ENCODE measurements around the gene LNX2.

The LNX2 gene

DNA sequence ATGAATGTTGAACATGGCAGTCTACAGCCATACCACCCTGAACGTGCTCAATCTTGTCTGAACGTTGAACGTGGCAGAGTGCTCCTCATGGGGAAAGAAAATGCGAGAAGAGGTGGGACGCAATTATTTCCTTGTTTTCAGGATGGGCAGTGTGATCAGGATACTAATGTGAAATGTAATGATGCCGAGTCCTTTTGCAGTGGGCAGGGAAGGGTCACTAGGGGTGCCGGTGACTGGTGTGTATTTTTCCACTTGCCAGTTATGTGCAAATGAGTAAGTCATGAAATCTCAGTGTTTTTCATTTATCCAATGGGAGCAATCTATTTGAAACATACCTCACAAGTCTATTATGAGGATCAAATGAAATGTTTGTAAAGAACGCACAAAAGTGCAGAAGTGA, 84.8 kb downstream of the LNX2 start:
- Mint-ChIP-seq H3K27me3 (ENCODE audit: low read depth, poor library complexity) (peaks cover 6% of the 10 kb centered on the region), H3K4me1 (peaks cover 22% of the 10 kb centered on the region), H3K36me3 (ENCODE audit: low read depth) (no peaks in the 10 kb centered on the region), H3K27ac (no peak overlapping the region), H3K9me3 (no peaks in the 10 kb centered on the region), H3K4me3 (no peak overlapping the region)
- TF ChIP-seq, protein P1, sequence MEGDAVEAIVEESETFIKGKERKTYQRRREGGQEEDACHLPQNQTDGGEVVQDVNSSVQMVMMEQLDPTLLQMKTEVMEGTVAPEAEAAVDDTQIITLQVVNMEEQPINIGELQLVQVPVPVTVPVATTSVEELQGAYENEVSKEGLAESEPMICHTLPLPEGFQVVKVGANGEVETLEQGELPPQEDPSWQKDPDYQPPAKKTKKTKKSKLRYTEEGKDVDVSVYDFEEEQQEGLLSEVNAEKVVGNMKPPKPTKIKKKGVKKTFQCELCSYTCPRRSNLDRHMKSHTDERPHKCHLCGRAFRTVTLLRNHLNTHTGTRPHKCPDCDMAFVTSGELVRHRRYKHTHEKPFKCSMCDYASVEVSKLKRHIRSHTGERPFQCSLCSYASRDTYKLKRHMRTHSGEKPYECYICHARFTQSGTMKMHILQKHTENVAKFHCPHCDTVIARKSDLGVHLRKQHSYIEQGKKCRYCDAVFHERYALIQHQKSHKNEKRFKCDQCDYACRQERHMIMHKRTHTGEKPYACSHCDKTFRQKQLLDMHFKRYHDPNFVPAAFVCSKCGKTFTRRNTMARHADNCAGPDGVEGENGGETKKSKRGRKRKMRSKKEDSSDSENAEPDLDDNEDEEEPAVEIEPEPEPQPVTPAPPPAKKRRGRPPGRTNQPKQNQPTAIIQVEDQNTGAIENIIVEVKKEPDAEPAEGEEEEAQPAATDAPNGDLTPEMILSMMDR (IDR thresholded peaks at IDR 0.05): no peak
- DNase-seq: no peak

DNA sequence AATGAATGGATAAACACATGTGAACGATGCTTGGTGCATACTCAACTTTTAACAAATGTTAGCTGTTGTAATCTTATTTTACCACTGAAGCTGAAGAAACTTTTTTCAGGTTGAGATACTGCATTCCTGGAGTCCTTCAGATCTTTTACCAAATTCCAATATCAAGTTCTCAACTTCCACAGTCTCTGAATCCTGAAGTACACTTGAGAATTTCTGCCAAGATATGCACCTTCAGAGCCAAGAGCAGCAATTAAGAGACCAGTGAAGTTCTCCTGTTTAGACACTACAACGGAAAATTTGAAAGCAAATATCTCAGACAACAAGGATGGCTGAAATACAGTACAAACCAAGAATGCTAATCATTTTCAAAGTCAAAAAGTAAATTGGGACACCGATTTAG, 85.3 kb downstream of the LNX2 start:
- no peak for DNase-seq
- H3K4me3 Mint-ChIP-seq: no peak overlapping the region
- TF ChIP-seq, protein P1 (IDR thresholded peaks at IDR 0.05): no peak
- no peaks in the 10 kb centered on the region for H3K9me3 Mint-ChIP-seq
- no peaks in the 10 kb centered on the region for H3K36me3 Mint-ChIP-seq (ENCODE audit: low read depth)
- no peak overlapping the region for H3K27ac Mint-ChIP-seq
- H3K27me3 Mint-ChIP-seq (ENCODE audit: low read depth, poor library complexity): peaks cover 9% of the 10 kb centered on the region
- peaks cover 19% of the 10 kb centered on the region for H3K4me1 Mint-ChIP-seq

DNA sequence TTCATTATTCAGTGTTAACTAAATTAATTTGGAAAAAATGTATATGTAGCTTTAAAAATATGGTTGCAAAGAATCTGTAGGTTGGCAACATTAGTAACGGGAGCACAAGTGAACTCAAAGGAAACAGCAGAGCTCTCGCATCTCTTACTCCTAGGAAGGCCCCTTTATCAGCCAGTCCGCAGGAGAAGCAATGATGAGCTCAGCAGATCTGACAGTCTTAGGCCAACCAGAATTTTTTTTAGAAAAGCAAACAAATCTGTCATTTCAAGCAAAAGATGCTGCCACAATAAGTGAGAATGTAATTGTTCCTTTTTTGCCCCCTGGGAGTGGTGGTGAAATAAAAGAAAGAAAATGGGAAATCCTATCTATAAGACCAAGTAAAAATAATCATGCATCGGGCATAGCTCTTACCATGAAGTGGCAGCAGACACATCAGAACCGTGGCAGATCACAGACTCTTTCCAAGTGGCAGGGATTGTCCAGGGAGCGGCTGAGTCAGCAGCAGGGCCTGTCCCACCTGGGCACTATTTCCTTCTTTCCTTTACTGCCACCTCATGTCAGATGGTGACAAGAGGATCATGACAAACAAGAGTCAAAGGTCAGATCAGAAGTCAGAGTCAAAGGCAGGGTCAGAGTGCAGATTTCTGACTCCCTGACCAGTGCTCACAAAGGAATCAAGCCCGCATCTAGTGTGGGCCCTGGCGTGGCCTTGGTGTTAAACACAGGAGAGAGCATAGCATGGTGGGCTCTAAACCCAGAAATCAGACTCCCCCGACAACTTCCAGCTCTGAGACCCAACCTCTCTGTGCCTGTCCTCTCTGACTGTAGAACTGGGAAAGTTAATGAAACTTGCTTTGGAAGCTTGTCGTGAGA, 86.0 kb downstream of the LNX2 start:
- no peak for DNase-seq
- Mint-ChIP-seq H3K27ac (no peak overlapping the region), H3K4me3 (no peak overlapping the region), H3K27me3 (ENCODE audit: low read depth, poor library complexity) (peaks cover 11% of the 10 kb centered on the region), H3K9me3 (no peaks in the 10 kb centered on the region), H3K36me3 (ENCODE audit: low read depth) (peaks cover 2% of the 10 kb centered on the region), H3K4me1 (peaks cover 19% of the 10 kb centered on the region)
- TF ChIP-seq, protein P1 (IDR thresholded peaks at IDR 0.05): no peak

DNA sequence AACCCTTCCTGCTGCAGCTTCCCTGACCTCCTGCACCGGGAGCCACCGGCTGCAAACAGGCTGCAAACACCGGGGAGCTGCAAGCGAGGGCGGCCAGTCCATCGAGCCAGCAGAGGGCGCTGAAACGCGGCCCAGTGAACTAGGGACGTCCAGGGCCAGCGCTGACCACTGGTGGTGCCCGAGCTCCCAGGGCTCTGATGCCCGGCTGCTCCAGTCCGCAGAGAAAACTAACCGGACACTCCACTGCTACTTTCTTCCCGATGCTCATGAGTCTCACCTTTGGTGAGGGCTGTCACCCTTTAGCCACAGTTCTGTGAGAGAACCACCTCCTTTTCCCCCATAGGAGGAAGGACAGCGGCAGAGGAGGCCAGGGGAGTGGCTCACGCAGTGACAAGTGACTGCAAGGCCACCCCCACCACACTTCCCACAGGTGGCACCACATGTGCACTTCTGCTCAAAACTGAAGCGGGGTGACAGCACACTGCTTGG, 87.1 kb downstream of the LNX2 start:
- Mint-ChIP-seq H3K4me3 (peak overlapping the region; percentile 64), H3K27me3 (ENCODE audit: low read depth, poor library complexity) (peaks cover 14% of the 10 kb centered on the region), H3K4me1 (peaks cover 19% of the 10 kb centered on the region), H3K27ac (no peak overlapping the region), H3K9me3 (peaks cover 11% of the 10 kb centered on the region), H3K36me3 (ENCODE audit: low read depth) (peaks cover 10% of the 10 kb centered on the region)
- DNase-seq: peak; percentile 96
- TF ChIP-seq, protein P1 (IDR thresholded peaks at IDR 0.05): peak; percentile 97

DNA sequence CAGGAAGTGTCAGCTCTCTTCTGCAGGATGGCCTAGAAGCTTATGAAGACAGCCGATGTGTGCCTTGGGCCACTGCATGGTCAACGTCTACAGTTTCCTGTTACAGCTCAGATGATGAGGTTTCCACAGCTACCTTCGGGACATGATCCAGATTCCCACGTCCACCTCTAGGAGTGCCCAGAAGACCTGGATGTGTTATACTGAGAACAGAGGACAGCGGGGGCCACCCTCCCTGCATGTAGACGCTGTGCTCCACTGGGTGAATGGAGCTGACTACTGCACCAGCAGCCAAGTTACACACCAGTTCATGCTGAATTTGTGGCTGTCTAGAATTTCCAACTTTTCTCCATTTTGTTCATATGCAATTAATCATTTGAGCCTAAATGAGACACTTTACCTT, 91.4 kb downstream of the LNX2 start:
- Mint-ChIP-seq H3K4me3 (no peak overlapping the region), H3K36me3 (ENCODE audit: low read depth) (peaks cover 10% of the 10 kb centered on the region), H3K9me3 (peaks cover 19% of the 10 kb centered on the region), H3K27me3 (ENCODE audit: low read depth, poor library complexity) (peaks cover 11% of the 10 kb centered on the region), H3K4me1 (peaks cover 42% of the 10 kb centered on the region), H3K27ac (no peak overlapping the region)
- no peak for DNase-seq
- TF ChIP-seq, protein P1 (IDR thresholded peaks at IDR 0.05): no peak

DNA sequence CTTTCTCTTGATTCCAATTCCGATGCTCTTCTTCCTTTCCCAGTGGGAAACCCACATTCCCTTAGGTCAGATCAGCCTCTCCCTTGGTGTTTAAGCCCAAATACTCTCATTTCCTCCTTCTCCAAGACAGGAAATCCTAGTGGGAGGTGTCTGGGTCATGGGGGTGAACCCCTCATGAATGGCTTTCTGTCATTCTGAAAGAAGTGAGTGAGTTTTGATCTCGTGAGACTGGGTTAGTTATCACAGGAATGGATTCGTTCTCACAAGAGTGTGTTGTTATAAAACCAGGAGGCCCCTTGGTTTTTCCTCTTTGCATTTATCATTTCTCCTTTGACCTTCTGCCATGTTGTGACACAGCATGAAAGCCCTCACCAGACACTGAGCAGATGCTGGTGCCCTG, 93.8 kb downstream of the LNX2 start:
- peaks cover 10% of the 10 kb centered on the region for H3K36me3 Mint-ChIP-seq (ENCODE audit: low read depth)
- no peak for DNase-seq
- no peak overlapping the region for H3K27ac Mint-ChIP-seq
- peaks cover 19% of the 10 kb centered on the region for H3K9me3 Mint-ChIP-seq
- peaks cover 16% of the 10 kb centered on the region for H3K27me3 Mint-ChIP-seq (ENCODE audit: low read depth, poor library complexity)
- TF ChIP-seq, protein P1 (IDR thresholded peaks at IDR 0.05): no peak
- H3K4me1 Mint-ChIP-seq: peaks cover 49% of the 10 kb centered on the region
- no peak overlapping the region for H3K4me3 Mint-ChIP-seq
